NCI-H187 treated with DMSO at 0.1 percent for 48 hours (cell line): ENCODE results near the gene OAS3.
"Not testable (repeated sequence)": the region's sequence is repeated elsewhere in the genome, so short reads cannot be mapped to it uniquely, and the experiment has no call there.

Source experiments
- DNase-seq: peaks from one replicate; lab custom pipeline; 2025; lab: John Stamatoyannopoulos, UW

OAS3 gene

GRCh38 chr12:112924986-112925385 is 13.3 kb upstream of the OAS3 start:
- DNase-seq: no peak

- not testable (repeated sequence) for DNase-seq
Observed at GRCh38 chr12:112926416-112927033, 11.7 kb upstream of the OAS3 start.

DNA sequence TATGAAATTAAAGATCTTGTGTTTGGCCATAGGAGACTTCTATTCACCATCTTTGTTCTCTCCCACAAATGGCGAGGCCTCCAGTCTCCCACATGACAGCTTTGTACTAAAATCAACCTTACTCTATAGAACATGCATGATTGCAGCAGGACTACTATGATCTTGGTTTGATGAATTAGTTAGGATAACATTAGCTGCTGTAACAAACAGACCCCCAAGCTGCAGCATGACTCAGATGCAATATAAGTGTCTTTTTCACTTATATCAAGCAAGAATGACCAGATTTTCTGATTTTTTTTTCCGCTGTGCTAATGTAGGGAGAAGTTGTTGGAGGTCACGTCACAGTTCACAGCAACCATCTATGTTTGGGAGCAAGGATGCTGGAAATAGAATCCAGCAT is 10.8 kb upstream of the OAS3 start:
- no peak for DNase-seq

GRCh38 chr12:112927925-112928324 is 10.3 kb upstream of the OAS3 start:
- no peak for DNase-seq

GRCh38 chr12:112928978-112929377 is 9.3 kb upstream of the OAS3 start:
- no peak for DNase-seq

DNA sequence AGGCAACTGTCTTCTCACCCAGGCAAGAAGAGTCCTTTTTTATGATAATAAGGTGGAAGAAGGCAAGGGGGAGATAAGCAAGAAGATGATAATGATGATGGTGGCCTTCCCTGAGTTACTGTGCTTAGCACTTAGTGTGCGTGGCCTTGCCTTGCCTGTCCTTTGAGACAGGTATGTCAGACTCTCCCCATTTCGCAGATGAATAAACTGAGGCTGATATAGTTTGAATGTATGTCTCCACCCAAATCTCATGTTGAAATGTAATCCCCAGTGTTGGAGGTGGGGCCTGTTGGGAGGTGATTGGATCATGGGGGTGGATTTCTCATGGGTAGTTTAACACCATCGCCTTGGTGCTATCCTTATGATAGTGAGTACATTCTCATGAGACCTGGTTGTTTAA is 8.6 kb upstream of the OAS3 start:
- no peak for DNase-seq

GRCh38 chr12:112930350-112930749 is 7.9 kb upstream of the OAS3 start:
- no peak for DNase-seq

DNA sequence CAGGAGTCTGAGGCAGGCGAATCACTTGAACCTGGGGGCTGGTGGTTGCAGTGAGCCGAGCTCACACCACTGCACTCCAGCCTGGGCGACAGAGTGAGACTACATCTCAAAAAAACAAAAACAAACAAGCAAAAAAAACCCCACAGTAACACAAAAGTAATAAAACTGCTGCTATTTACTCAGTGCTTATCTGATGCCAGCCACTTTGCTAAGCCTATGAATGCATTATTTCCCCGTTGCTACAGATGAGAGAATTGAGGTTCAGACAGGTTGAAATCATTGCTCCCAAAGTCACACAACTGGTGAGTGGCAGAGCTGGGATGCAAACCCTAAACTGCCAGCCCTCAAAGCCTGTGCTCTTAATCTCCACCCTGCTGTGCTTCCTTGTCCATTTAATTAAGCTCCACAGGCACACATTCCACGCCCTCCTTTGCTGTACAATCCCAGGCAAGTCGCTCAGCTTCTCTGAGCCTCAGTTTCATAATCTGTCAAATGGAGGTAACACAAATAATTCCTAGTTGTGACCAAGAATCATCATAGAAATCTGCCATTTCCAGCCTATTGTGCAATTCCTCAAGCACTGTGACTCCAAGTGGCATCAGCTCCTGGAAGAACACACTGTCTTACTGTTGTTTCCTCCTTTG is 5.7 kb upstream of the OAS3 start:
- DNase-seq: no peak

DNA sequence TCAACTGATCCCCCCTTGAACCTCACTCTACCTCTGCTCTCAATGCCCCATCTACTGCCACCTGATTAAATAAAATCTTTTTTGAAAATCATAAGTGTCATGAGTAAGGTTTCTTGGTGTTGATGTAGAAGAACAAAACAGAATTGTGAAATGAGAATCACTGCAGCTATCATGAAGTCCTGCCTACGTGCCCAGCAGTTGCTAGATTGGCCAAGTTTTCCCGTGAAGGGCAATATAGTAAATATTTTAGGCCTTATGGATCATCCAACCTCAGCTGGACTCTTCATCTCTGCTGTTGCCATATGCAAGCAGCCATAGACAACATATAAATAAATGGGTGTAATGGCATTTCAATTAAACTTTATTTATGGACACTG is 5.2 kb upstream of the OAS3 start:
- no peak for DNase-seq

GRCh38 chr12:112936264-112936663 is 2.0 kb upstream of the OAS3 start:
- DNase-seq: no peak

- DNase-seq: no peak
Observed at GRCh38 chr12:112936927-112937326, 1.3 kb upstream of the OAS3 start.

- no peak for DNase-seq
Observed at GRCh38 chr12:112938751-112939150, 477 bp downstream of the OAS3 start.

- no peak for DNase-seq
Observed at GRCh38 chr12:112939761-112940381, 1.6 kb downstream of the OAS3 start.

DNA sequence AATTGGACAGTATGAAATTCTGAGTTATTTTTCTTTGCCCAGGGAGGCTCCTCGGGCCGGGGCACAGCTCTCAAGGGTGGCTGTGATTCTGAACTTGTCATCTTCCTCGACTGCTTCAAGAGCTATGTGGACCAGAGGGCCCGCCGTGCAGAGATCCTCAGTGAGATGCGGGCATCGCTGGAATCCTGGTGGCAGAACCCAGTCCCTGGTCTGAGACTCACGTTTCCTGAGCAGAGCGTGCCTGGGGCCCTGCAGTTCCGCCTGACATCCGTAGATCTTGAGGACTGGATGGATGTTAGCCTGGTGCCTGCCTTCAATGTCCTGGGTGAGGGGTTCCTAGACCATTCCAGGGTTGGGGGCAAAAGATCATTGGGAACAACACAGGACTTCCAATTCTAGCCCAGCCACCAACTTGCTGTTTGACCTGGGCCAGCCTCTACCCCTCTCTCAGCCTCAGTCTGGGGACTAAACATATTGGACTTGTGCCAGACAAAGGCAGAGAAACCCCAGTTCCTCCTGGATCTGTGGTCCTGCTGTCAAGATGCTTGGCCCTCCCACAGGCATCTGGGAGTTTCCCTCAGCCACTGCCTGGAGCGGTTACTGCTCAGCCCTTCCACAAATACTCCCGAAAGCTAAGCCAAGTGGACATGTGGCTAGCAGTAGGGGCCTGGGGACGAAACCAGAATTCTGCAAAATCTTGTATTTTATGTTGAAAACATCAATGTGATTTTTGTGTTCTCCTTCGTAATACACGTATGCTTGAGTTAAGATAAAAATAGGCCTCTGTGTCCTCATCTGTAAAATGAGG is 3.5 kb downstream of the OAS3 start:
- no peak for DNase-seq

DNA sequence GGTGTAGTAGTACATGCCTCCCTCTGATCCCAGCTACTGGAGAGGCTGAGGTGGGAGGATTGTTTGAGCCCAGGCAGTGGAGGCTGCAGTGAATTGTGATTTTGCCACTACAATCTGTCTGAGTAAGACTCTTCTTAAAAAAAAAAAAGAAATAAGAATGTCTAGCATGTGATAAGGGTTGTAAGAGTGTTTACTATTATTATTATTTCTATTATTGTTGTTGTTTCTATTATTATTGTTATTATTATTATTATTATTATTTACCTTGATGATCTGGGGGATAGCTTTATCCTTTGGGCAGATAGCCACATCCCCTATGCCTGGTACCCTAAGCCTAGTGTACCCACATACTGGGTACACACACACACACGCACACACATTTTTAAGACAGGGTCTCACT is 4.3 kb downstream of the OAS3 start:
- no peak for DNase-seq

DNA sequence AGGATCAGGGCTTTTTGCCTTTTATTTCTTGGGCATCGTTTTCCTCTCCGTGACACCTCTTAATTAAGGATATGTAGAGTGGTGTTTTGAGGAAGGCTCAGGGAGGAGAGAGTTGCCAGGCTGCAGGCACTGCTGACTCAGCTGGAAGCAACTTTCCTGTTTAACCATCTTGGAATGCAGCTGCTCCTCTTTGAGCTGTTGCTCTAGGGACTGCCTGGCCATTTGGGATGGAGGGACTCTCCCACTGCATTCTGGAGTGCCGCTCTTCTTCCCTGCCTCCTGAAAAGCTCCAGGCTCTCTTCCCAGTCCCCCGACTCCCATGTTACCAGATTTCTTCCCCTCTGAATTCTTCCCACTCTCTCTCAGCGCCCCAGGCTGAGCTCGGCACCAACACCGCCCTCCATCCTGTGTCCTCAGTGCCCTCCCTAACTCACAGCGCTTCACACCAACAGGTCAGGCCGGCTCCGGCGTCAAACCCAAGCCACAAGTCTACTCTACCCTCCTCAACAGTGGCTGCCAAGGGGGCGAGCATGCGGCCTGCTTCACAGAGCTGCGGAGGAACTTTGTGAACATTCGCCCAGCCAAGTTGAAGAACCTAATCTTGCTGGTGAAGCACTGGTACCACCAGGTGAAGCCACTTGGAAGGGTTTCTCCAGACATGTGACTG is 5.9 kb downstream of the OAS3 start:
- DNase-seq: no peak

- no peak for DNase-seq
Observed at GRCh38 chr12:112945515-112945914, 7.2 kb downstream of the OAS3 start.

DNA sequence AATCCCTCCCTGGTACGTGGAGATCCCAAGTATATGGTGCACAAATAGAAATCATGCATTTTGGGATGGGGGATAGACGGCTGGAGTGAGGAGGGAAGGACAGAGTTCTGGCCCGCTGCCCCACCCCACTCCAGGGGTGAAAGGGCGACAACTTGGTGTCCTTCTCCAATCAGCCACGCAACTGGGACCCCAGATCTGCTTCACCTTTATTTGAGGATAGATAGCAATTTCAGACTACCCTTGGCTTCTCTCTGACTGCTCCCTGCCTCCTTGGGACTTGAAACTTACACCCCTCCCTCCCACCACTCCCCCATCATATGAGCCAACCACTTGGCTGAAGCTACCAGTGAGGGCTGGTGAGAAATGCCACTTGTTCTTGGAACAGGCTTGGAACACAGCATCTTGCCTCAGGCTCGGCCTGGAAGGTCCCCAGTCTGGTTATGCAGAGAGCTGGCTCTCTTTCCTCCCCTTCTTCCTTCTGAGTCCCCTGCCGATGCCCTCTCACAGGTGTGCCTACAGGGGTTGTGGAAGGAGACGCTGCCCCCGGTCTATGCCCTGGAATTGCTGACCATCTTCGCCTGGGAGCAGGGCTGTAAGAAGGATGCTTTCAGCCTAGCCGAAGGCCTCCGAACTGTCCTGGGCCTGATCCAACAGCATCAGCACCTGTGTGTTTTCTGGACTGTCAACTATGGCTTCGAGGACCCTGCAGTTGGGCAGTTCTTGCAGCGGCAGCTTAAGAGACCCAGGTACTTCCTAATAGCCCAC is 8.1 kb downstream of the OAS3 start:
- DNase-seq: no peak

GRCh38 chr12:112947314-112947713 is 9.0 kb downstream of the OAS3 start:
- DNase-seq: no peak

DNA sequence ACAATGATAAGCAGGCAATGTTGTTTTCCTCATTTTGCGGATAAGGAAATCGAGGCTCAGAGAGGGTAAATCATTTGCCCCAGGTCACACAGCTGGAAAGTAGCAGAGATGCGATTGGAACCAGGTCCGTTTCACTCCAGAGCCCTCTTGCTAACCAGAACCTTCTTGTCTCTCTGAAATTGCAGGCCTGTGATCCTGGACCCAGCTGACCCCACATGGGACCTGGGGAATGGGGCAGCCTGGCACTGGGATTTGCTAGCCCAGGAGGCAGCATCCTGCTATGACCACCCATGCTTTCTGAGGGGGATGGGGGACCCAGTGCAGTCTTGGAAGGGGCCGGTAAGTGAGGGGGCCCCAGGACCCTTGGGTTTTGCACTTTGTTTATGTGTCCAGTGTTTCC is 9.5 kb downstream of the OAS3 start:
- no peak for DNase-seq

GRCh38 chr12:112948806-112949205 is 10.5 kb downstream of the OAS3 start:
- DNase-seq: no peak

DNA sequence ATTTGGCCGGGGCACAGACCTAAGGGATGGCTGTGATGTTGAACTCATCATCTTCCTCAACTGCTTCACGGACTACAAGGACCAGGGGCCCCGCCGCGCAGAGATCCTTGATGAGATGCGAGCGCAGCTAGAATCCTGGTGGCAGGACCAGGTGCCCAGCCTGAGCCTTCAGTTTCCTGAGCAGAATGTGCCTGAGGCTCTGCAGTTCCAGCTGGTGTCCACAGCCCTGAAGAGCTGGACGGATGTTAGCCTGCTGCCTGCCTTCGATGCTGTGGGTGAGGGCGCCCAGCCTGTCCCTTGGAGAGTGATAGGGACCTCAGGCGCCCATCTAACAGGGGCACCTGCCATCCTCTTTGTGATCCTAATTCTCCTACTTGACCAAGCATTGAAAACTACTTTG is 12.4 kb downstream of the OAS3 start:
- no peak for DNase-seq
